HG03175 (cell line): ENCODE data around the gene TRAPPC10.

ENCODE experiments used
- ATAC-seq: cut with Tn5 transposase; IDR thresholded peaks from one replicate; pipeline ENCODE4 v1.9.1; 2021; ENCODE audit warnings: mild to moderate bottlenecking, moderate library complexity; ENCODE audit not compliant: unreplicated experiment

TRAPPC10 gene

GRCh38 chr21:44063151-44063912 lies 51.2 kb downstream of the TRAPPC10 start:
- no peak for ATAC-seq

DNA sequence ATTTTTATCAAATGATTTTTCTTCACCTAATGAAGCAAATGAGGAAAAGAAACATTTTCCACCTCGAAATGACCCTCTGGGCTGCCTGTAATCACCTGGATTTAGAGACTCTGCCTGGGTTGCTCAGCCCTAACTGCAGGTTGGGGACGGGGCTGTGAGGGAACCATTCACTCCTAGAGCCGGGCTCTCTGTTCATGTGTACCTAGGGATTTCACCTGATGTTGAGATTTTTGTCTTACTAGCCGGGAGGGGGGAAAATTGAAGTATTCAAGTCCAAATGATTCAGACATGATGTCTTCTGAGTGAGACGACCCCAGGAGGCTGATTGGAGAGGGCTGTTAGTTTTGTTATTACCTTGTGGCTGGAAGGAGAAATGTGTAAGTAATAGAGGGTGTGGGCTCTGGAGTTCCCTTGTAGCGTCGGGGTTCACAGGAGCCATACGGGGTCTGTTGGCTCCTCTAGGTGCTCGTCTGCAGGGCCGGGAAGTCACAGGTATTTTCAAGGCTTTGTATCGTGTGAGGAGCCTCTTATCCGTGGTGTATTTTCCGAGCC lies 52.8 kb downstream of the TRAPPC10 start:
- ATAC-seq, result peak; percentile 30

- peak; percentile 74 for ATAC-seq
Observed at GRCh38 chr21:44065428-44065827, 53.3 kb downstream of the TRAPPC10 start.

- no peak for ATAC-seq
Observed at GRCh38 chr21:44066116-44066515, 54.0 kb downstream of the TRAPPC10 start.

DNA sequence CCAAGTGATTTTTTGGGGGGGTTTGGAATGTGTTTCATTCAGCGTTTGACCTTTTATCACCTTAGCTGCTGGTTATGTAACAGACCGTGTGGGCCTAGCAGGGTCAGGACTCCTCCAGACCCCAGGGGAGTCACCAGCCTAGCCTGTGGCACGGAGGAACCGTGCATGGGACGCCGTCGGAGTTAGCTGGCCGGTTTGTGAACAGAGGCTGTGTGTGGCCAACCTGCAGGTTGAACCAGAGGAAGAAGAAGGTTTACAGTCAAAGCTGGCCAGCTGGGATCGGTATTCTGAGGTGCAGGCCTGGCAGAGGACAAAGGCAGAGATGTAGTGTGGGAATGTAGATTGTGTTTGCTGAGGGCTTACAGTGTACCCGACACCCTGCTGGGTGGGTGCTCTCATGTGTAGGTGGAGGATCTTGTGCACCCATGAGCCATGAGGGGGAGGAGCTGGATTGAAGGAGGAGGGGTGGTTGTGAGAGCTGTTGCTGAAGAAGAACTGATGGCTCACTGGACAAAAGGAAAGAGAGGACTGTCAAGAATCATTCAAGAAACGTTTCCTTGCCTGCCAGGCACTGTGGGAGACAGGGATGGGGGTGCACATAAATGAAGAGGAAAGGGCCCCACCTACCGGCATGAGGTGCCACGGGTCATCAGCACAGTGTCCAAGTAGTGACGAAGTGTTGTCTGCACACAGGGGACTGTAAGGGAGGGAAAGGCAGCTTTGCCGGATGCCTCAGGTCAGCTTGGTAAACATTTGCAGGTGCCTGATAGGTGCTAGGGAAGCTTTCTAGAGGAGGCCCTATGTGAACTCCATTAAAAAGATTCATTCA lies 55.1 kb downstream of the TRAPPC10 start:
- no peak for ATAC-seq

- no peak for ATAC-seq
Observed at GRCh38 chr21:44070391-44070790, 58.3 kb downstream of the TRAPPC10 start.

- no peak for ATAC-seq
Observed at GRCh38 chr21:44071359-44072104, 59.4 kb downstream of the TRAPPC10 start.

DNA sequence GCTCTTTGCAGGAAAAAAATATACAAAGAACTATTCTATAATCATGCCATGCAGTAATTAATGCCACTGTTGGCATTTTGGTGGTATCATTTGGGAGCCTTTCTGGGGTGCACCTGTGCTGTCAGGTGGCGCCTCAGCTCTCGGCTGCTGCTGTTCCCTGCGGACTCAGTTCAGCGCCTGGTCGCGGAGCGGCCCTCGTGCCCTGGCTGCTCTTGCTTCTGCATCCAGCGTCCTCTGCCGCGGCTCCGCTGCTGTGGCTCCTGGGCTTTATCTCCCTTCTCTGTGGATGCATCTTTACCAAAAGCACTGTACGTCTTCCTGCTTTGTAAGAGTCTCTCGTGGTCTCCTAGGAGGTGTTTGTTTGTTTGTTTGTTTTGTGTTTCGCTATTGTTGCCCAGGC lies 60.0 kb downstream of the TRAPPC10 start:
- no peak for ATAC-seq

- no peak for ATAC-seq
Observed at GRCh38 chr21:44074315-44074958, 62.3 kb downstream of the TRAPPC10 start.

DNA sequence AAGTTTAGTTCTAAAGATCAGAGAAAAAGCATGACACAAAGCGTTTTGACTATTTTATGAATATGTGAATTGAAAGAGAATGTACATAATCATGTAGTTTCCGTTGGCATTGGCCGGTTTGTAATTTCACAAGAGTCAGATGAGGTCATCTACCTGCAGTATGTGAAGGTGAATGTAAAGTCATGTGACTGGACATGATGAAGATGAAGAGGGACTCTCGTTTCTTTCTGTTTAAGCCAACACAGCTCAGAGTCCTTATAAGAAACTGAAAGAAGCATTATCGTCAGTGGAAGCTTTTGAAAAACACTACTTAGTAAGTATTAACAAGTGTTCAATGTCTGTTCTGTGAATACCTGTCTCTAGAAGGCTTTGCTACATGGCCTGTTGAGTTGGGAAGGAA lies 64.2 kb downstream of the TRAPPC10 start:
- ATAC-seq, result no peak

DNA sequence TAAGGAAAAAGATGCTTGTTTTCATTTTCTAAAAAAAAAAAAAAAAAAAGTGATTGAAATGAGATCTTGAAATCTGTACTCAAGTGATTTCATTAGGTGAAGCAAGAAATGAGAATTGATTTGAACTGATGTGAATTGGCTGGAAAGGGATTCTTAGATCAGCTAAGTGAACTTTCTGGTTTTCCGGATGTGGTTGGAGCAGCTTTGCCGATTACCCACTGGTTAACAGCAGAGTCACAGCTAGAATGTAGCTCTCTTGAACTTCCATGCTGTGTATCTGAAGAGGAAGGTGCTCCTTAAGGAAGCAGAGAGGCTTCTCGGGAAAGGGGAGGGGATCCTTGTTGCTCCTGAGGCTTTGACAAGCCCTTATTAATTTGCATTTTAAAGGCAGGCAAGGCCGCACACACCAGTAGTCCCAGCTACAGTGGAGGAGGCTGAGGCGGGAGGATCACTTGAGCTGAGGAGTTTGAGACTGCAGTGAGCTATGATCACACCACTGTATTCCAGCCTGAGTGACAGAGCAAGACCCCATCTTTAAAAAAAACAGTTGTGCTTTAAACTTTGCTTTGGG lies 66.4 kb downstream of the TRAPPC10 start:
- no peak for ATAC-seq

DNA sequence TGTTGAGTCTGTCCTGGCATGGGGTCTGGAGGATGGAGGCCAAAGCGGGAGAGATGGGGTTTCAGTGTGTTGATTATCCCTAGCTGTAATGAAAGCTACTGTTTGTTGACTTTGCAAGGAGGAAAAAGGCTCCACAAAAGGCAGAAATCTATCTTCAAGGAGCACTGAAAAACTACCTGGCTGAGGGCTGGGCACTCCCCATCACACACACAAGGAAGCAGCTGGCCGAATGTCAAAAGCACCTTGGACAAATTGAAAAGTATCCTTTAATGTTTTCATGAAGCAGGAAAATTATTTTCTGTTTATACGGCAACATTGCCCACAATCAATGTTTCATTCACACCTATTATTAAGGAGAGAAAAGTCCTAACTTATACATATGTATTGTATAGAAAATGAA lies 67.3 kb downstream of the TRAPPC10 start:
- ATAC-seq, result no peak

DNA sequence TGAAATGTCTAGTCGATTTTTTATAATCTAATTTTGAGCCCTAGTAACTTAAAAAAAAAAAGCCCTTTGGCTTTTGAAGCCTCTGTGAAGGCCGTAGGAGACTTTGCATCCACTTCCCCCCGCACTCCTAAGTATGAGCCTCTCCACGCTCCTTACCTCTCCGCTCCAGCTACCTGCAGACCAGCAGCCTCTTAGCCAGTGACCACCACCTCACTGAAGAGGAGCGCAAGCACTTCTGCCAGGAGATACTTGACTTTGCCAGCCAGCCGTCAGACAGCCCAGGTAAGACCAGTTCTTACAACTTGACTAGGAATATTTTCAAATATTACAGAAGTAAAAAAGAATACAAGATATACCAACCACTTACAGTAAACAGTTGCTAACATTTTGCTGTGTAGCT lies 67.7 kb downstream of the TRAPPC10 start:
- ATAC-seq, result no peak

DNA sequence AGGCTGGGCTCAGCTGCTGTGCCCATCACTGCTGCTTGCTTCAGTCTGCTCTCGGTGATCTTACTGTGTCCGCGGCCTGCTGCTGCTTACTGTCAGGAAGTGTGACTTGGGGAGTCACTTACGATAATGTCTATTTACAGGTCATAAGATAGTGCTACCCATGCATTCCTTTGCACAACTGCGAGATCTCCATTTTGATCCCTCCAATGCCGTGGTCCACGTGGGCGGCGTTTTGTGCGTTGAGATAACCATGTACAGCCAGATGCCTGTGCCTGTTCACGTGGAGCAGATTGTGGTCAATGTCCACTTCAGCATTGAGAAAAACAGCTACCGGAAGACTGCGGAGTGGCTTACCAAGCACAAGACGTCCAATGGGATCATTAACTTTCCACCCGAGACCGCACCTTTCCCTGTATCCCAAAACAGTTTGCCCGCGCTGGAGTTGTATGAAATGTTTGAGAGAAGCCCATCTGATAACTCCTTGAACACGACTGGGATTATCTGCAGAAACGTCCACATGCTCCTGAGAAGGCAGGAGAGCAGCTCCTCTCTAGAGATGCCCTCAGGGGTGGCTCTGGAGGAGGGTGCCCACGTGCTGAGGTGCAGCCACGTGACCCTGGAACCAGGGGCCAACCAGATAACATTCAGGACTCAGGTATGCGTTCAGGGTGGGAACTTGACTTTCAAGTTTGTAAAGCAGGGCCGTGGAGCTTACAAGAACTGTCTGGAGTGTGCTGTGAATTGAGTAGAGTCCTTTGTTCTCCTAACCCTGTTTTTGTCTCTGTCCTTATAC lies 70.7 kb downstream of the TRAPPC10 start:
- ATAC-seq, result no peak

- no peak for ATAC-seq
Observed at GRCh38 chr21:44083631-44084291, 71.7 kb downstream of the TRAPPC10 start.

- ATAC-seq, result no peak
Observed at GRCh38 chr21:44084496-44085241, 72.6 kb downstream of the TRAPPC10 start.

- ATAC-seq, result no peak
Observed at GRCh38 chr21:44085491-44086321, 73.6 kb downstream of the TRAPPC10 start.
